PFSK-1 (cell line): ENCODE measurements around the gene ACP2.

ENCODE experiments used
- FOXP2 ChIP-seq: optimal IDR thresholded peaks from 2 replicates; pipeline ENCODE3; 2011; ENCODE audit warnings: borderline replicate concordance, control low read depth, inconsistent platforms; ENCODE audit not compliant: insufficient read depth; ENCODE audit errors: extremely low read length, extremely low read depth
- POLR2AphosphoS5 ChIP-seq: IDR thresholded peaks from 2 replicates; pipeline ENCODE4 v1.6.1; 2012; ENCODE audit warnings: low read depth, mild to moderate bottlenecking, control low read depth, low read length, moderate library complexity
- REST ChIP-seq, 2 experiments: IDR thresholded peaks; 2 replicates each; pipeline versions ENCODE4 v1.6.1 to v1.8.0; 2011 to 2012; ENCODE audit warnings: low read depth in 2 of 2, low read length in 2 of 2, control low read depth in 1 of 2, inconsistent platforms in 1 of 2, mild to moderate bottlenecking in 1 of 2, moderate library complexity in 1 of 2; ENCODE audit not compliant: insufficient read depth in 1 of 2
- SIN3A ChIP-seq: IDR thresholded peaks from 2 replicates; pipeline ENCODE4 v1.6.1; 2012; ENCODE audit warnings: mild to moderate bottlenecking, low read length, moderate library complexity, borderline replicate concordance; ENCODE audit not compliant: insufficient read depth
- TAF1 ChIP-seq: IDR thresholded peaks from 2 replicates; pipeline ENCODE4 v1.6.1; 2012; ENCODE audit warnings: low read length, control low read depth, borderline replicate concordance; ENCODE audit not compliant: insufficient read depth

ACP2 gene

GRCh38 chr11:47244448-47245350, 3.9 kb downstream of the ACP2 start:
- TF ChIP-seq SIN3A = no peak
- TF ChIP-seq REST (IDR thresholded peaks at IDR 0.05; ENCODE audit: insufficient read depth in 1 of 2, low read depth in 2 of 2, low read length in 2 of 2) = no peak
- no peak for TF ChIP-seq FOXP2
- no peak for TF ChIP-seq TAF1
- TF ChIP-seq POLR2AphosphoS5 = no peak

GRCh38 chr11:47243454-47243853, 5.2 kb downstream of the ACP2 start:
- TF ChIP-seq TAF1 (no peak), POLR2AphosphoS5 (no peak), SIN3A (no peak), FOXP2 (no peak), REST (IDR thresholded peaks at IDR 0.05; ENCODE audit: insufficient read depth in 1 of 2, low read depth in 2 of 2, low read length in 2 of 2) (no peak)

- TF ChIP-seq SIN3A (no peak), FOXP2 (no peak), TAF1 (no peak), POLR2AphosphoS5 (no peak; the same call in 1 of the 2 replicates), REST (IDR thresholded peaks at IDR 0.05; ENCODE audit: insufficient read depth in 1 of 2, low read depth in 2 of 2, low read length in 2 of 2) (no peak)
Measured at GRCh38 chr11:47242596-47243192, 5.9 kb downstream of the ACP2 start.

- no peak for TF ChIP-seq REST (IDR thresholded peaks at IDR 0.05; ENCODE audit: insufficient read depth in 1 of 2, low read depth in 2 of 2, low read length in 2 of 2)
- TF ChIP-seq FOXP2 = no peak
- TF ChIP-seq POLR2AphosphoS5 = no peak
- no peak for TF ChIP-seq SIN3A
Measured at GRCh38 chr11:47241841-47242301, 6.7 kb downstream of the ACP2 start.
